CD4-positive, alpha-beta T cell (primary cell): Measurements from ENCODE around the gene MRPL20. TPM values are rescaled to one million over a fixed set of nuclear protein-coding genes. Genes with fewer than 3 reads are reported as not detected.

Experiments
- ATAC-seq: fragments of 200-7000 bp; cut with Tn5 transposase; one replicate; pipeline ENCODE4 v1.10.0; 2022; ENCODE audit warnings: mild to moderate bottlenecking; ENCODE audit not compliant: poor library complexity
- CTCF ChIA-PET: fragments of 350-600 bp; sonication (Branson Sonifier 250); formaldehyde crosslinking; loops from one replicate; lab custom pipeline; 2021; ENCODE audit warnings: antibody characterized with exemption, inconsistent platforms; lab: Charles Lee
- POLR2A ChIA-PET: fragments of 350-600 bp; sonication (Branson Sonifier 250); formaldehyde crosslinking; loops from one replicate; lab custom pipeline; 2021; ENCODE audit warnings: antibody characterized with exemption, inconsistent platforms; lab: Charles Lee
- DNase-seq, 14 experiments: peaks; one replicate each; pipeline ENCODE4 v3.0.0-alpha.2; 2013 to 2020; ENCODE audit warnings: mixed read lengths in 2 of 14
- H3K27ac ChIP-seq, 2 donors: one replicate each; pipeline versions ENCODE4 v1.5.1 to v1.7.0; 2013; ENCODE audit warnings: low read length in 2 of 2, low read depth in 1 of 2, mild to moderate bottlenecking in 1 of 2
- H3K27me3 ChIP-seq, 2 experiments: 1 replicate in 1 of 2; 2 replicates in 1 of 2; pipeline versions ENCODE4 v1.6.1 to v1.7.0; 2013; ENCODE audit warnings: low read length in 2 of 2, control low read depth in 1 of 2, mild to moderate bottlenecking in 1 of 2, moderate library complexity in 1 of 2; ENCODE audit not compliant: insufficient read depth in 2 of 2, control insufficient read depth in 1 of 2
- H3K36me3 ChIP-seq: one replicate; pipeline ENCODE4 v1.6.1; 2013; ENCODE audit warnings: low read length, control low read depth; ENCODE audit not compliant: insufficient read depth
- H3K4me1 ChIP-seq: one replicate; pipeline ENCODE4 v1.6.1; 2013; ENCODE audit warnings: low read length, control low read depth; ENCODE audit not compliant: insufficient read depth
- H3K4me3 ChIP-seq: one replicate; pipeline ENCODE4 v1.5.1; 2013; ENCODE audit warnings: mild to moderate bottlenecking, low read length, moderate library complexity
- H3K9me3 ChIP-seq, 2 experiments: 1 replicate in 1 of 2; 2 replicates in 1 of 2; pipeline versions ENCODE4 v1.6.1 to v1.7.0; 2013; ENCODE audit warnings: low read length in 2 of 2, mild to moderate bottlenecking in 2 of 2, control low read depth in 1 of 2, moderate library complexity in 1 of 2; ENCODE audit not compliant: control insufficient read depth in 1 of 2, insufficient read depth in 1 of 2
- H3K27ac Mint-ChIP-seq: one replicate; pipeline ENCODE4 v1.8.0; 2020; ENCODE audit warnings: mixed read lengths
- H3K27me3 Mint-ChIP-seq: one replicate; pipeline ENCODE4 v1.8.0; 2021; ENCODE audit warnings: mixed read lengths
- H3K36me3 Mint-ChIP-seq: one replicate; pipeline ENCODE4 v1.8.0; 2021; ENCODE audit warnings: low read depth, mixed read lengths
- H3K4me1 Mint-ChIP-seq: one replicate; pipeline ENCODE4 v1.8.0; 2021; ENCODE audit warnings: low read depth, mixed read lengths
- H3K4me3 Mint-ChIP-seq: one replicate; pipeline ENCODE4 v1.8.0; 2020; ENCODE audit warnings: mild to moderate bottlenecking, mixed read lengths
- H3K9me3 Mint-ChIP-seq: one replicate; pipeline ENCODE4 v1.8.0; 2020; ENCODE audit warnings: mixed read lengths
- intact Hi-C, 2 experiments: fragments of 100-400 bp; cut with DNase I in 1 of 2; cut with micrococcal nuclease in 1 of 2; formaldehyde crosslinking; loops; one replicate each; pipeline versions ENCODE4 v1.15.1 to v1.9.0; 2023 to 2025; cut with DNase I, micrococcal nuclease
- total RNA-seq, 174 experiments: library from RNA in 2 of 174; stranded (reverse) in 2 of 174; gene quantifications; one replicate each; pipeline ENCODE4 v1.2.3 and lab custom pipeline; 2021 to 2026
- TF ChIP-seq, protein P1 (sequence below): fragments of 200-600 bp; IDR thresholded peaks from one replicate; pipeline ENCODE4 v1.8.0; 2022; ENCODE audit warnings: antibody characterized with exemption, mild to moderate bottlenecking

Gene MRPL20
- total RNA-seq, 2 experiments from 2014 or later, result 99.9 to 103 TPM

GRCh38 chr1:1394116-1394515 is 13.0 kb downstream of the MRPL20 start:
- H3K36me3 Mint-ChIP-seq, result peaks cover 84% of the 10 kb centered on the region
- H3K27me3 ChIP-seq, result no peaks in the 10 kb centered on the region
- POLR2A ChIA-PET, result no interaction called here
- no peaks in the 10 kb centered on the region for H3K9me3 ChIP-seq
- H3K4me3 ChIP-seq, result no peak overlapping the region
- H3K27ac ChIP-seq, result no peak overlapping the region
- ATAC-seq (no peak), DNase-seq (no peak)
- TF ChIP-seq, protein P1, sequence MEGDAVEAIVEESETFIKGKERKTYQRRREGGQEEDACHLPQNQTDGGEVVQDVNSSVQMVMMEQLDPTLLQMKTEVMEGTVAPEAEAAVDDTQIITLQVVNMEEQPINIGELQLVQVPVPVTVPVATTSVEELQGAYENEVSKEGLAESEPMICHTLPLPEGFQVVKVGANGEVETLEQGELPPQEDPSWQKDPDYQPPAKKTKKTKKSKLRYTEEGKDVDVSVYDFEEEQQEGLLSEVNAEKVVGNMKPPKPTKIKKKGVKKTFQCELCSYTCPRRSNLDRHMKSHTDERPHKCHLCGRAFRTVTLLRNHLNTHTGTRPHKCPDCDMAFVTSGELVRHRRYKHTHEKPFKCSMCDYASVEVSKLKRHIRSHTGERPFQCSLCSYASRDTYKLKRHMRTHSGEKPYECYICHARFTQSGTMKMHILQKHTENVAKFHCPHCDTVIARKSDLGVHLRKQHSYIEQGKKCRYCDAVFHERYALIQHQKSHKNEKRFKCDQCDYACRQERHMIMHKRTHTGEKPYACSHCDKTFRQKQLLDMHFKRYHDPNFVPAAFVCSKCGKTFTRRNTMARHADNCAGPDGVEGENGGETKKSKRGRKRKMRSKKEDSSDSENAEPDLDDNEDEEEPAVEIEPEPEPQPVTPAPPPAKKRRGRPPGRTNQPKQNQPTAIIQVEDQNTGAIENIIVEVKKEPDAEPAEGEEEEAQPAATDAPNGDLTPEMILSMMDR, result no peak
- CTCF ChIA-PET, result no interaction called here
- H3K4me1 ChIP-seq, result peaks cover 23% of the 10 kb centered on the region
- H3K27ac Mint-ChIP-seq, result no peak overlapping the region
- no peaks in the 10 kb centered on the region for H3K27me3 Mint-ChIP-seq
- no peaks in the 10 kb centered on the region for H3K9me3 Mint-ChIP-seq
- peaks cover 28% of the 10 kb centered on the region for H3K4me1 Mint-ChIP-seq
- intact Hi-C loops, result no loop called here
- H3K4me3 Mint-ChIP-seq, result no peak overlapping the region
- H3K36me3 ChIP-seq, result peaks cover 85% of the 10 kb centered on the region

GRCh38 chr1:1393428-1393827 is 13.7 kb downstream of the MRPL20 start:
- H3K27ac ChIP-seq, result no peak overlapping the region
- ChIA-PET POLR2A (no interaction called here), CTCF (interaction anchor here (1.6 kb wide), 1 partner anchor 14 kb away, joined by 3 read pairs; no protein-coding TSS in a partner anchor)
- H3K9me3 ChIP-seq, result no peaks in the 10 kb centered on the region
- H3K27me3 ChIP-seq, result no peaks in the 10 kb centered on the region
- no peaks in the 10 kb centered on the region for H3K9me3 Mint-ChIP-seq
- H3K36me3 Mint-ChIP-seq, result peaks cover 89% of the 10 kb centered on the region
- TF ChIP-seq, protein P1, result no peak
- H3K4me3 ChIP-seq, result no peak overlapping the region
- H3K4me1 Mint-ChIP-seq, result peaks cover 27% of the 10 kb centered on the region
- H3K36me3 ChIP-seq, result peaks cover 91% of the 10 kb centered on the region
- intact Hi-C loops, result no loop called here
- ATAC-seq, result no peak
- H3K4me1 ChIP-seq, result peaks cover 21% of the 10 kb centered on the region
- H3K27ac Mint-ChIP-seq, result no peak overlapping the region
- H3K4me3 Mint-ChIP-seq, result peak overlapping the region; percentile 7
- H3K27me3 Mint-ChIP-seq, result no peaks in the 10 kb centered on the region
- DNase-seq, result no peak

DNA sequence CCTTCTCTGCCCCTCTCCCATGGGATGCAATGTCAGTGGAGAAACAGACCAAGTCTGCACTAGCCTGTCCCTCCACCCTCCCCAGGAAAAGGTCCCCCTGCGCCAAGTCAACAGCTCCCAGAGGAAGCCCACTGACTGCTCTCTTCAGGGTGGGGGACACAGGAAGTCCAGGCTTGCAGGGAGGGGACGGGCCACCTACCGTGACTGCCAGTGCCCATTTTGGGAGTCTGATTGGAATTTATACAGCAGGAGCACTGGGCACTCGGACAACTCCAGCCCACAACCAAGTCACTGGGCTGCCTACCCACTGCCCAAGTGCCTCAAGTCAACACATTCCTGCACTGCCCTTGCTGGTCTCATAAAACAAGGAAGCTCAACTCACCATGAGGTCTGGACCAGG is 14.1 kb downstream of the MRPL20 start:
- Mint-ChIP-seq H3K4me3 (no peak overlapping the region), H3K9me3 (no peaks in the 10 kb centered on the region), H3K36me3 (peaks cover 89% of the 10 kb centered on the region), H3K27me3 (no peaks in the 10 kb centered on the region), H3K27ac (no peak overlapping the region), H3K4me1 (peaks cover 23% of the 10 kb centered on the region)
- ChIA-PET POLR2A (no interaction called here), CTCF (interaction anchor here (1.6 kb wide), 1 partner anchor 15 kb away, joined by 3 read pairs; no protein-coding TSS in a partner anchor)
- Histone ChIP-seq H3K27me3 (no peaks in the 10 kb centered on the region), H3K36me3 (peaks cover 94% of the 10 kb centered on the region), H3K4me3 (no peak overlapping the region), H3K27ac (no peak overlapping the region), H3K4me1 (peaks cover 17% of the 10 kb centered on the region), H3K9me3 (no peaks in the 10 kb centered on the region)
- DNase-seq (no peak), ATAC-seq (no peak)
- TF ChIP-seq, protein P1, result no peak
- intact Hi-C loops, result no loop called here
